Measurements from ENCODE around the gene IARS1. TPM values are rescaled to one million over a fixed set of nuclear protein-coding genes. Genes with fewer than 3 reads are reported as not detected.

IARS1 gene
- 469 and 677 TPM in 2 replicates for total RNA-seq

DNA sequence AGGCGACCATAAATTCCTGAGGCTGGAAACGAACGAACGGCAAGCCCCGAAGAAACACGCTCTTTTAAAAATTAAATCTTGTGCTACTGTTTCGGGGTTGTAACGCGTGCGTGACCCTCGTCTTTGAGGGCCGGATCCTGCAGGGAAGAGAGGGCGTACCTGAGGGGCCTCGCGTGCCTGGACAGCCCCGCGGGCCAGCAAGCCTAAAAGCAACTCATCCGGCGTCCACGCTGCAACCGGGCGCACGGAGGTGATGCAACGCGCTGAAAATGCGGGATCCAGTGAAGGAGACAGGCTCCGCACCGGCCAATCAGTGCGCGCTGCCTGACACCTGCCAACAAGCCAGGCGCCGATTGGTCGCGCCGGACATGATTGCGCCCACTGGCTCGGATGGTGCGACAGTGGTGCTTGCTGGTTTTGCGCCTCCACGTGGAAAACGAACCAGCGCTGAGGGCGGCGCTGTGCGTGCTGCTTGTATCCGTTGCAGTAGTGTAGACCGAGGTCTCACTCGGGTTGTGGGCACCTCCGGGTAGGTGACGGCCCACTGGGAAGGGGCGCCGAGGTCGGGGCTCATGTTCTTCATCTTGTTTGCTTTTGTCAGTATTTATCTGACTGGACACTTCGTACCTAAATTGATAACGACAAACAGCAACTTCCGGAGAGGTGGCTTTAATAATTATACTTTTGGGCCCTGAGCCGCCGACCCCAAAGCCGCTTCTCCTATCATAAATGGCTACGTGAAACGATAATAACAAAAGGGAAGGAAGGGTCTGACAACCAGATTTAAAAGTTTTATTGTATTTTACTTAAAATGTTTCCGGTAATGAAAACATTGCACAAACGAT lies at the start of gene IARS1:
Gene IARS1 (minus strand): TSS at position 246 of the 845 bp plus-strand sequence. CDS start 4,278 bp downstream, outside the sequence.

GRCh38 chr9:92325269-92325990 lies 31.9 kb upstream of the IARS1 start, which contains the start of the genes CENPP and NOL8:
Gene CENPP, plus strand, starts transcription at chr9:92325953.
Gene NOL8, minus strand, starts transcription at chr9:92325350. Its CDS starts 1,189 bp downstream, at chr9:92324161.

Other genes with a start within 250 kb of the IARS1 start
- 97.1 and 116 TPM in 2 replicates for gene SPTLC1, start 178.3 kb downstream of the IARS1 start, total RNA-seq
- 30.8 and 39.7 TPM in 2 replicates for gene NOL8, start 31.7 kb upstream of the IARS1 start, total RNA-seq
- gene CENPP, start 32.3 kb upstream of the IARS1 start, total RNA-seq, result 2.4 and 7.2 TPM in 2 replicates
- 0.33 and 0.37 TPM in 2 replicates for gene OGN, start 110.9 kb upstream of the IARS1 start, total RNA-seq
- not detected in 2 replicates for gene OMD, start 130.8 kb upstream of the IARS1 start, total RNA-seq
- gene ASPN, start 188.8 kb upstream of the IARS1 start, total RNA-seq, result 1.00 and 2.9 TPM in 2 replicates
- gene ECM2, start 242.3 kb upstream of the IARS1 start, total RNA-seq, result 1.00 and 2.4 TPM in 2 replicates

Data from uterine smooth muscle cell (primary cell).